SH-SY5Y (cell line): ENCODE measurements around the gene DENND1C.

ENCODE experiments used
- GATA2 ChIP-seq: IDR thresholded peaks from 2 replicates; pipeline ENCODE4 v1.6.1; 2011; ENCODE audit warnings: mild to moderate bottlenecking, low read depth, low read length
- GATA3 ChIP-seq: IDR thresholded peaks from 2 replicates; pipeline ENCODE4 v1.6.1; 2011; ENCODE audit warnings: low read depth, mild to moderate bottlenecking, low read length, moderate library complexity

The DENND1C gene

DNA sequence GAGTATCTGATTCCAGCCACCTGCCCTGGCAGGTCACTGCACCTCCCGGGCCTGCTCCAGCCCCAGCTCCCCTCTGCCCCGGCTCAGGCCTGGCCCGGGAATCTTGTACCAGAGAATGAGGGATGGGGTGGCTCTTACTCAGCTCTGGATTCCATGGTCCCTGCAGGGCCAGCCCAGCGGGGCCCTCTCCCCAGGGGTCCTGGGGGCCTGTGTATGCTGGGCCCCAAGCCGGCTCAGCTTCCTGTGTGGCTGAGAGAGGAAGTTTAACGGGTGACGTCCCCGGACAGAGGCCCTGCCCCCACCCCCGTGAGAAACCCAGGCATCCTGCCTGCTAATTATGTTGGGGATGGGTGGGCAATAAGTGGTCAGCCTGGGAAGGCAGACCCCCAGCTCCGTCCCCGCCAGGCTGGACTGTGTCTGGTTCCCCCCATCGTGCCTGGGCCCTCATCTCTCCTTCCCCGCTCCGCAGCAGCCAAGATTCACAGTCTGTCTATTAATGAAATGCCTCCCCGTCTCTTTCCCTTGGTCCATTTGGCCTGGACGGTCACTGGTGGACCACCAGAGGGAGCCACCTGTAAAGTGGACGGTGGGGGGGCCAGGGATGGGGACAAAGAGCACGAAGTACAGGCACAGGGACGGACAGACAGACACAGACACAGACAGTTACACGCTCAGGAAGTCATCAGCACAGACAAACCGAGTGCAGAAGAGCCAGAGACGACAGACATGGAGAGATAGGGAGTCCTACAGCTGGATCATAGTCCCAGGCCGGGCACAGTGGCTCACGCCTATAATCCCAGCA is at the start of gene DENND1C:
Gene DENND1C, minus strand, starts transcription at position 247 of the 802 bp plus-strand sequence. Its CDS starts 92 bp downstream, at position 155.
- no peak for TF ChIP-seq GATA3
- TF ChIP-seq GATA2, result no peak

DNA sequence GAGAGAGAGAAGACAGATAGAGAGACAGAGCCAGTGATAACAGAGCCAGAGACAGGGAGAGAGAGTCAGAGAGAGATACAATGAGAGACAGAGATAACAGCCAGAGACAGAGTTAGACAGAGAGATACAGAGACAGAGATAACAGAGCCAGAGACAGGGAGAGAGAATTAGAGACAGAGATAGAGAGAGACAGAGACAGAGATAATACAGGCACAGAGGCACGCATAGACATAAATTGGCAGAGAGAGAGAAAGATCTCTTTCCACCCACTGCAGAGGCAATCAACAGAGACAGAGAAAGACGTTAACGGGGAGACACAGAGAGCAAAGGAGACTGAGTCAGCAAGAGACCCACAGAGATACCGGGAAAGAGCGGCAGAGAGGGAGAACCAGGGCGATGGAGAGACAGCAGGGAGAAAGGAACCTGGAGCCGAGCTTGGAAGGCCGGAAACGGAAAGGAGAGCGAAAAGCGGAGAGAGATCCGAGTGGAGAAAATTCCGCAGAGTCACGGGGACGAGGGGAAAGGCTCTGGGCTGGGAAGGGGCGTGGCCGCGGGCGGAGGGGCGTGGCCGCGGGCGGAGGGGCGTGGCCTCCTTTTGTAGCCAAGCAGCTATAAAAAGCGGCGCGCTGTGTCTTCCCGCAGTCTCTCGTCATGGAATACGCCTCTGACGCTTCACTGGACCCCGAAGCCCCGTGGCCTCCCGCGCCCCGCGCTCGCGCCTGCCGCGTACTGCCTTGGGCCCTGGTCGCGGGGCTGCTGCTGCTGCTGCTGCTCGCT is 49.0 kb upstream of the DENND1C start, which contains the start of gene TNFSF9:
Gene TNFSF9, plus strand, starts transcription at position 641 of the 777 bp plus-strand sequence. Its CDS starts 11 bp downstream, at position 652.
- no peak for TF ChIP-seq GATA2
- TF ChIP-seq GATA3, result no peak

GRCh38 chr19:6529937-6530385 is 48.4 kb upstream of the DENND1C start:
- TF ChIP-seq GATA3 (no peak), GATA2 (no peak)

DNA sequence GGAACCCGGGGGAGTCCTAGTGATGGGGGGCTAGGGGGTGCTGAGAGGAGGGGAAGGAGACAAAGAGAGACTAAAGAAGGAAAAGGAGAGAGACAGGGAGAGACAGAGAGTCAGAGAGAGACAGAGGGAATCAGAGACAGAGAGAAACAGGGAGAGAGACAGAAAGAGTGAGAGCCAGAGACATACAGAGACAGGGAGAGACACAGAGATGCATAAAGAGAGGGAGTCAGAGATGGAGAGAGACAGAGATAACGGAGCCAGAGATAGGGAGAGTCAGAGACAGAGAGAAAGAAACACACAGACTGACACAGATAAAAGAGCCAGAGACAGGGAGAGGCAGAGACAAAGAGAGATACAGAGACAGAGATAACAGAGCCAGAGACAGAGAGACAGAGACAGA is 47.8 kb upstream of the DENND1C start:
- no peak for TF ChIP-seq GATA2
- no peak for TF ChIP-seq GATA3

- TF ChIP-seq GATA3 (no peak), GATA2 (no peak)
These were observed 47.0 kb upstream of the DENND1C start for GRCh38 chr19:6528544-6529121.

DNA sequence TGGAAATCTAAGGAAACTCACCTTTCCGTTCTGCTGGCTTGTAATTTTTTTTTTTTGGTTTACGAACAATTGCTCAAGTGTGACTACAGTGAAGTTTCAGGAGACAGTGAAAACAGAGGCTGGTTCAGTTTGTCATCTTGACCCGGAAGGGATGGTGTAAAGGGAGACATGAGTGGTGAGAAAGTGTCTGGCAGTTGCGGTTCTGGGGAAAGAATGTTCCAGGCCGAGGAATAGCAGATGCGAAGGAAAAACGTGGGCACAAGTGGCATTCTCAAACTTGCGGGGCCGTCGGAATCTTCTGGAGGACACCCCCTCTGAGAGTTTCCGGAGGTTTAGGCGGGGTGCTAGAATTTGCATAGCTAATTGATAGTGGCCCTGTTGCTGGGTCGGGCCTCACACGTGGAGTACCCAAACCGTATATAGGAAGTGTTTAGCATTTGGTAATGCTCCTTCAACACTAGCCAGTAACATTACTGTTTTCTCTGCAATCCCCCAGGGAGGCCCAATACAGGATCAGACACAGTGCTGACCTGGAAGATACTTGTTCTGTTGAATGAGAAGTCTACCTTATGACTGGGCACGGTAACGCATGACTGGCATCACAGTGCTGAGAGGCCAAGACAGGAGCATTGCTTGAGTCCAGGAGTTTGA is 46.4 kb upstream of the DENND1C start:
- no peak for TF ChIP-seq GATA2
- TF ChIP-seq GATA3, result no peak

DNA sequence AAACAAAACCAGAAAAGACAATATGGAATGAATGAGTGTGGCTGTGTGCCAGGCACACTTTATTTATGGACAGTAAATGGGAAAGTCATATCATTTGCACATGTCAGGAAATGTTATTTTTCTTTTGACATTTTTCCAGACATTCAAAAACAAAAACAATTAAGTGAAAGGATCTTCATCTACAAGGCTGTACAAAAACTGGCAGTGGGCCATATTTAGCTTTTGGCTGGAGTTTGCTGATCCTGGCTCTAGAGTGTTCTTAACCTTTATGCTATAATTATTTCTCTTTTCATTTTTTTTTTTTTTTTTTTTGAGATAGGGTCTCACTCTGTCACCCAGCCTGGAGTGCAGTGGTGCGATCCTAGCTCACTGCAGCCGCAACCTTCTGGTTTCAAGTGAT is 42.7 kb upstream of the DENND1C start:
- TF ChIP-seq GATA3, result no peak
- TF ChIP-seq GATA2, result no peak

DNA sequence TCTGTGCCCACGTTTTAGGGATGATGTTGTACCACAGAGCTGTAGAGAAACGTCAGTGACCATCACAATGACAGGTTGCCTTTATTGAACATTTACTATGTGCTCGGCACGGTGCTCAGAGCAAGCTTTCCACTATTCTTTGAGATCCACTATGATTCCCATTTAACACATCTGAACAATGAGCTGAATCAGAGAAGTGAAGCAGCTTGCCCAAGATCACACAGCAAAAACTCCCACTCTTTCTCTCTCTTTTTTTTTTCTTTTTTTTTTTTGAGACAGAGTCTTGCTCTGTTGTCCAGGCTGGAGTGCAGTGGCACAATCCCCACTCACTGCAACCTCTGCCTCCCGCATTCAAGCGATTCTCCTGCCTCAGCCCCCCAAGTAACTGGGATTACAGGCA is 41.1 kb upstream of the DENND1C start:
- no peak for TF ChIP-seq GATA3
- no peak for TF ChIP-seq GATA2

DNA sequence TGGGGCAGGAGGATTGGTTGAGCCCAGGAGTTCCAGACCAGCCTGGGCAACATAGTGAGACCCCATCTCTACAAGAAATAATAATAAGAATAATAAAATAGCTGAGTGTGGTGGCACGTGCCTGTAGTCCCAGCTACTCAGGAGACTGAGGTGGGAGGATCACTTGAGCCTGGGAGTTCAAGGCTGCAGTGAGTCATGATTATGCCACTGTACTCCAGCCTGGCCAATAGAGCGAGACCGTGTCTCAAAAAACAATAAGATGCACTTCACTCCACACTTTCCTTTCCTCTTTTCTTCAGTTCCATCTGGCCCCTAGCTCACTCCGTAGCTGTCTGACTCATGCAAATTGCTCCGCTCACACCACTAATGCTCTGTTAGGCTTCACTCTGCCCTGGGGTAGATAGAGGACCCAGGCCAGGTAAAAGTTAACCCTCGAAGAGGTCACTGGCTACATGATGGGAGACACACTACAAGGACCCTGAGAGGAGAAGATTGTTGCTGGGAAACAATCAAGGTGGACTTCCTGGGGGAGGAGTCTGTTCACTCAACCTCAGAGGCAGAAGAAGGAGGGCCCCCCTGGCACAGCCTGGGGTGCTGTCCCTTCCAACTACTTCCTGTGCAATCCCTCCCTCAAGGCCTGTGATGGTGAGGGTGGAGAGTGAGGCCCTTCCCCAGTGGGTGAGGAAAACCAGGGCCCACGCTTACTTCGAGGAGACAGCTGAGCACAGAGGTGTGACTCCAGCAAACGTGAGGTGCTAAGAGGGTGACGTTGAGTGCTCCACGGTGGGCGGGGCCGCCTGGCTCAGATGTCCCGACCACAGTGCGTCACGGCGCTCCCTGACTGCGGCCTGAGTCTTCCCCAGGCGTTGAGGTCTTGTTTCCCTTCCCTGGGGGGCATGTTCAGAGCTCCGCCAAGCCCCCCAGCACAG is 40.4 kb upstream of the DENND1C start:
- TF ChIP-seq GATA3, result no peak
- no peak for TF ChIP-seq GATA2

DNA sequence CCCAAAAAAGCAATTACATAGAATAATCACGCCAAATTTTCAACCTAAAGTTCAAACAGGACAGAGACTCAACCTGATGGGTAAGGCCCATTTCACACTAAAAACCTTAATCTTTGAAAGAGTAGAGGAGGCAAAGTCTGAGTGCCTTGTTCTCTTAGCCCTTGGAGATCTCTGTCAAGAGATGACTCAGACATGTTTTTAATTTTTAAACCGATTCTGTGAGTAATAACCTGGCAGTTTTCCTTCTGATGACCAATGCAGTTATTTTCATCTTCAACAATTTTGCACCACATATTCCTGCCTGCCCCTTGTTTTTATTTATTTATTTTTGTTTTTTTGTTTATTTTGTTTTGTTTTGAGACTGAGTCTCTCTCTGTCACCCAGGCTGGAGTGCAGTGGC is 37.7 kb upstream of the DENND1C start:
- no peak for TF ChIP-seq GATA2

GRCh38 chr19:6518145-6518911 is 36.7 kb upstream of the DENND1C start:
- no peak for TF ChIP-seq GATA3
- TF ChIP-seq GATA2, result no peak

- TF ChIP-seq GATA2 (no peak), GATA3 (no peak)
These were observed 35.2 kb upstream of the DENND1C start for GRCh38 chr19:6516659-6517291.
